NOMO-1 treated with DMSO at 0.1 percent for 48 hours (cell line): ENCODE data around the gene ERBB3.
A peak's percentile ranks its signal among the peaks of the same experiment; 100 is the strongest.
"Not testable (repeated sequence)": the region's sequence is repeated elsewhere in the genome, so short reads cannot be mapped to it uniquely, and the experiment has no call there.

Source experiments
- DNase-seq: peaks from one replicate; lab custom pipeline; 2025; ENCODE audit not compliant: unreplicated experiment; lab: John Stamatoyannopoulos, UW

ERBB3 gene

GRCh38 chr12:56079723-56080555 lies at the start of gene ERBB3:
ERBB3 (plus strand) TSS chr12:56080165; CDS start chr12:56080301, 136 bp downstream.
- peak; percentile 70 for DNase-seq

GRCh38 chr12:56031987-56032386 lies 48.0 kb upstream of the ERBB3 start:
- DNase-seq, result no peak

GRCh38 chr12:56034586-56035332 lies 45.2 kb upstream of the ERBB3 start:
- no peak for DNase-seq

GRCh38 chr12:56037161-56037560 lies 42.8 kb upstream of the ERBB3 start:
- no peak for DNase-seq

GRCh38 chr12:56038022-56038655 lies 41.8 kb upstream of the ERBB3 start:
- no peak for DNase-seq

GRCh38 chr12:56040151-56040550 lies 39.8 kb upstream of the ERBB3 start:
- DNase-seq, result no peak

GRCh38 chr12:56040963-56041551 lies 38.9 kb upstream of the ERBB3 start:
- DNase-seq, result no peak

- peak; percentile 99 for DNase-seq
Measured at GRCh38 chr12:56041552-56042429, 38.2 kb upstream of the ERBB3 start, which contains the start of gene RPS26. RPS26 (plus strand) TSS chr12:56041918; CDS start chr12:56042167, 249 bp downstream.

- DNase-seq, result not testable (repeated sequence)
Measured at GRCh38 chr12:56042430-56042813, 37.5 kb upstream of the ERBB3 start.

GRCh38 chr12:56042843-56043242 lies 37.1 kb upstream of the ERBB3 start:
- no peak for DNase-seq

- DNase-seq, result no peak
Measured at GRCh38 chr12:56046027-56046780, 33.8 kb upstream of the ERBB3 start.

- no peak for DNase-seq
Measured at GRCh38 chr12:56053407-56053893, 26.5 kb upstream of the ERBB3 start.

- not testable (repeated sequence) for DNase-seq
Measured at GRCh38 chr12:56059964-56060363, 20.0 kb upstream of the ERBB3 start.

- no peak for DNase-seq
Measured at GRCh38 chr12:56061982-56062381, 18.0 kb upstream of the ERBB3 start.

- DNase-seq, result no peak
Measured at GRCh38 chr12:56062996-56063395, 17.0 kb upstream of the ERBB3 start.

GRCh38 chr12:56071648-56072047 lies 8.3 kb upstream of the ERBB3 start:
- DNase-seq, result no peak

- DNase-seq, result no peak
Measured at GRCh38 chr12:56074396-56074795, 5.6 kb upstream of the ERBB3 start.

GRCh38 chr12:56077966-56078365 lies 2.0 kb upstream of the ERBB3 start:
- not testable (repeated sequence) for DNase-seq

- DNase-seq, result no peak
Measured at GRCh38 chr12:56078427-56078826, 1.5 kb upstream of the ERBB3 start.
